GM12878 (cell line): ENCODE measurements around the gene ETHE1. TPM values are rescaled to one million over a fixed set of nuclear protein-coding genes. Genes with fewer than 3 reads are reported as not detected.

Experiments used
- ATAC-seq: fragments of 200-7000 bp; cut with Tn5 transposase; 3 replicates; pipeline ENCODE4 v1.9.1; 2020; ENCODE audit warnings: mild to moderate bottlenecking, moderate library complexity
- BruUV-seq: library from RNA; stranded (reverse); fragments of 400-500 nt; replicated peaks from 2 replicates; lab custom pipeline; 2021; lab: Mats Ljungman, UMichigan
- CTCF ChIA-PET: fragments of 300-600 bp; sonication (Branson Sonifier 250); formaldehyde crosslinking; extraction: SDS; loops from one replicate; lab custom pipeline; 2021; ENCODE audit warnings: inconsistent platforms; lab: Yijun Ruan, JAX
- POLR2A ChIA-PET: fragments of 350-600 bp; formaldehyde crosslinking; extraction: SDS; loops from one replicate; lab custom pipeline; 2021; ENCODE audit warnings: inconsistent platforms; lab: Charles Lee
- RAD21 ChIA-PET: fragments of 300-600 bp; sonication (Branson Sonifier 250); formaldehyde crosslinking; loops from one replicate; lab custom pipeline; 2023; ENCODE audit warnings: antibody characterized with exemption; ENCODE audit not compliant: unreplicated experiment; lab: Charles Lee
- SMC1A ChIA-PET: fragments of 300-600 bp; sonication (Branson Sonifier 250); formaldehyde crosslinking; loops from one replicate; lab custom pipeline; 2023; ENCODE audit not compliant: unreplicated experiment, uncharacterized antibody; lab: Charles Lee
- DNase-seq: peaks from one replicate; pipeline ENCODE4 v3.0.0-alpha.2; 2011; ENCODE audit warnings: low read depth, low spot score
- FAIRE-seq: peaks from 3 replicates; lab custom pipeline; 2011; peaks lifted over from hg19 to GRCh38; lab: Jason Lieb, UNC
- H2AFZ ChIP-seq: 2 replicates; pipeline ENCODE4 v1.6.0; 2011; ENCODE audit warnings: low read depth, low read length, control low read depth; ENCODE audit not compliant: control insufficient read depth
- H3K27ac ChIP-seq: 2 replicates; pipeline ENCODE4 v1.5.1; 2011; ENCODE audit warnings: control low read depth; ENCODE audit not compliant: control insufficient read depth, insufficient read depth
- H3K27me3 ChIP-seq, 2 experiments: replicated peaks in 1 of 2; 2 replicates each; pipeline versions ENCODE4 v1.6.0 to v1.6.1; 2011; ENCODE audit warnings: low read length in 1 of 2; ENCODE audit not compliant: control insufficient read depth in 2 of 2, insufficient read depth in 2 of 2
- H3K36me3 ChIP-seq, 2 experiments: 2 replicates each; pipeline ENCODE4 v1.5.1; 2011; ENCODE audit warnings: low read length in 1 of 2; ENCODE audit not compliant: control insufficient read depth in 2 of 2, insufficient read depth in 2 of 2
- H3K4me1 ChIP-seq: 2 replicates; pipeline ENCODE4 v1.6.1; 2011; ENCODE audit warnings: mild to moderate bottlenecking, low read length, moderate library complexity, mixed read lengths; ENCODE audit not compliant: control insufficient read depth, insufficient read depth
- H3K4me2 ChIP-seq: 2 replicates; pipeline ENCODE4 v1.6.0; 2011; ENCODE audit warnings: control low read depth; ENCODE audit not compliant: control insufficient read depth, insufficient read depth
- H3K4me3 ChIP-seq: fragments of 200-600 bp; sonication (generic); 2 replicates; pipeline ENCODE4 v1.5.1; 2016
- H3K79me2 ChIP-seq: 2 replicates; pipeline ENCODE4 v1.6.0; 2011; ENCODE audit warnings: low read length; ENCODE audit not compliant: control insufficient read depth, insufficient read depth
- H3K9ac ChIP-seq: 2 replicates; pipeline ENCODE4 v1.8.0; 2011; ENCODE audit warnings: low read length, control low read depth, mixed read lengths; ENCODE audit not compliant: control insufficient read depth, insufficient read depth
- H3K9me3 ChIP-seq: replicated peaks from 3 replicates; pipeline ENCODE4 v1.5.1; 2011; ENCODE audit warnings: mild to moderate bottlenecking, low read length; ENCODE audit not compliant: control insufficient read depth, insufficient read depth
- H4K20me1 ChIP-seq: 2 replicates; pipeline ENCODE4 v1.6.0; 2011; ENCODE audit not compliant: control insufficient read depth, insufficient read depth
- E4F1 ChIP-seq: fragments of 450-650 bp; IDR thresholded peaks from 2 replicates; pipeline ENCODE4 v1.6.1; 2018; ENCODE audit warnings: borderline replicate concordance, mild to moderate bottlenecking; ENCODE audit not compliant: partially characterized antibody
- EED ChIP-seq: sonication (generic); IDR thresholded peaks from 2 replicates; pipeline ENCODE4 v1.6.1; 2016; ENCODE audit warnings: antibody characterized with exemption, low read depth
- IKZF1 ChIP-seq: fragments of 450-650 bp; conservative IDR thresholded peaks from 2 replicates; pipeline ENCODE4 v1.6.1; 2017; ENCODE audit warnings: antibody characterized with exemption, mild to moderate bottlenecking
- IKZF2 ChIP-seq, 2 experiments: fragments of 450-650 bp; IDR thresholded peaks; 2 replicates each; pipeline ENCODE4 v1.6.1; 2017; ENCODE audit warnings: mild to moderate bottlenecking in 2 of 2, moderate library complexity in 2 of 2
- NFYB ChIP-seq: IDR thresholded peaks from 2 replicates; pipeline ENCODE4 v1.6.1; 2011; ENCODE audit warnings: low read depth, mild to moderate bottlenecking, low read length, improper control_type of control experiment, moderate library complexity; ENCODE audit not compliant: insufficient read depth
- PBX3 ChIP-seq: IDR thresholded peaks from 2 replicates; pipeline ENCODE4 v1.6.1; 2011; ENCODE audit warnings: mild to moderate bottlenecking, low read depth, low read length, moderate library complexity; ENCODE audit not compliant: insufficient replicate concordance
- REST ChIP-seq: IDR thresholded peaks from 2 replicates; pipeline ENCODE4 v1.6.1; 2012; ENCODE audit warnings: mild to moderate bottlenecking, low read depth, low read length
- SRF ChIP-seq, 2 experiments: IDR thresholded peaks; 2 replicates each; pipeline ENCODE4 v1.6.1; 2011; ENCODE audit warnings: low read depth in 2 of 2, low read length in 2 of 2, mild to moderate bottlenecking in 1 of 2, moderate library complexity in 1 of 2
- ZNF592 ChIP-seq: fragments of 450-650 bp; IDR thresholded peaks from 2 replicates; pipeline ENCODE4 v1.6.1; 2017; ENCODE audit warnings: mild to moderate bottlenecking, moderate library complexity
- WGBS: methylation state at CpG from one replicate; pipeline ENCODE4 v1.1.6; 2016; ENCODE audit warnings: low lambda C conversion rate; ENCODE audit not compliant: insufficient replicate concordance, insufficient coverage; ENCODE audit errors: missing lambda C conversion rate; 5-methylcytosine and 5-hydroxymethylcytosine counted together
- in situ Hi-C: fragments of 300-500 bp; cut with MboI; formaldehyde crosslinking; loops from 9 replicates; pipeline ENCODE4 v1.14.3; 2018; ENCODE audit warnings: mixed read lengths
- intact Hi-C: fragments of 100-400 bp; cut with micrococcal nuclease; formaldehyde crosslinking; loops from one replicate; pipeline ENCODE4 v1.14.2; 2022; ENCODE audit not compliant: unreplicated experiment
- polyA plus RNA-seq, 11 experiments: library from polyadenylated mRNA; depleted of rRNA in 4 of 11; unstranded in 6 of 11; stranded (reverse) in 5 of 11; fragments of >200 nt; fragmentation: Nextera tagmentation in 4 of 11; fragmentation: Illumina TruSeq in 1 of 11; extraction: Ambion mirVana in 4 of 11; extraction: Trizol in 1 of 11; gene quantifications; 1 replicate in 1 of 11; 2 replicates in 10 of 11; pipeline versions ENCODE4 v1.2.1 to v1.2.3, GENCODE V29; 2011 to 2016; ENCODE audit warnings: inconsistent platforms in 2 of 11, missing spikeins in 2 of 11, low read depth in 1 of 11
- total RNA-seq, 4 experiments: library from RNA; depleted of rRNA in 3 of 4; stranded (reverse); fragments of >200 nt in 3 of 4; fragmentation: Illumina TruSeq in 1 of 4; extraction: Trizol in 1 of 4; gene quantifications; 2 replicates each; pipeline versions ENCODE4 v1.2.1 to v1.2.3, GENCODE V29; 2013 to 2021

Gene ETHE1
- total and polyA plus RNA-seq, 10 of the 15 experiments (the other 5 are each of a cell fraction or from before 2014, with no cell fraction given): 22.1 to 155 (median 52.7) TPM

GRCh38 chr19:43463381-43464133, 63.4 kb downstream of the ETHE1 start:
- Histone ChIP-seq H3K4me2 (peak overlapping the region; percentile 95), H3K27ac (no peak overlapping the region), H3K4me1 (peaks cover 8% of the 10 kb centered on the region; the same call in 1 of the 2 replicates), H3K9ac (no peak overlapping the region; the same call in 1 of the 2 replicates), H2AFZ (peak overlapping the region; percentile 98), H4K20me1 (no peaks in the 10 kb centered on the region), H3K36me3 (no peaks in the 10 kb centered on the region), H3K9me3 (no peaks in the 10 kb centered on the region), H3K4me3 (peak overlapping the region; percentile 77), H3K79me2 (no peaks in the 10 kb centered on the region), H3K27me3 (no peaks in the 10 kb centered on the region)
- RAD21 ChIA-PET: interaction anchor here (0.6 to 1.8 kb wide), 12 partner anchors 10 to 1382 kb away, joined by 3 to 8 read pairs (median 4); partner anchors contain the start of genes IRGQ, ZNF575 and ZNF576
- no TSS peak for BruUV-seq
- POLR2A ChIA-PET: interaction anchor here (0.6 to 1.7 kb wide), 6 partner anchors 18 to 69 kb away, joined by 3 to 14 read pairs (median 3); partner anchors contain the start of gene ZNF575
- ATAC-seq: peak; percentile 97
- WGBS: under 1% methylated on average over 51 of the region's 57 CpGs
- CTCF ChIA-PET: interaction anchor here (0.6 to 3.9 kb wide), 9 partner anchors 9 to 63 kb away, joined by 3 to 31 read pairs (median 4); no protein-coding TSS in a partner anchor
- FAIRE-seq: peak; percentile 93
- in situ Hi-C loops (no loop called here), intact Hi-C loops (loop anchor here (1.0 to 5.0 kb wide), 2 partner anchors 39 to 133 kb away; partner anchors contain the start of genes IRGQ, PHLDB3 and ZNF576)
- SMC1A ChIA-PET: interaction anchor here (1.0 to 2.4 kb wide), 5 partner anchors 10 to 56 kb away, joined by 3 to 10 read pairs (median 3); no protein-coding TSS in a partner anchor
- peak; percentile 73 for DNase-seq
- TF ChIP-seq EED (0 out of 2 replicates have a peak, but pooled peaks have one; percentile 41), SRF (IDR thresholded peaks at IDR 0.05; ENCODE audit: low read depth in 2 of 2, low read length in 2 of 2) (no peak), NFYB (0 out of 2 replicates have a peak, but pooled peaks have one; percentile 14), REST (no peak), IKZF1 (peak; percentile 64), ZNF592 (no peak), PBX3 (peak; percentile 60), E4F1 (no peak), IKZF2 (IDR thresholded peaks at IDR 0.05) (peak in 1 of 2 experiments; percentile 24; a peak in 1 of 4 replicates)
